GM04504 (cell line): ENCODE data around the gene ERG28.
"Not testable (repeated sequence)": the region's sequence is repeated elsewhere in the genome, so short reads cannot be mapped to it uniquely, and the experiment has no call there.

Experiments used
- DNase-seq: peaks from one replicate; pipeline ENCODE4 v3.0.0-alpha.2; 2012; ENCODE audit warnings: low read depth

The ERG28 gene

GRCh38 chr14:75660630-75661498 is at the start of gene ERG28, which contains the start of gene TTLL5:
ERG28 (minus strand) TSS chr14:75660876; CDS start chr14:75657502, 3,374 bp downstream.
TTLL5 (plus strand) TSS chr14:75661246; CDS start chr14:75663150, 1,904 bp downstream.
- DNase-seq: peak; percentile 97

- DNase-seq: peak; percentile 57
Measured at GRCh38 chr14:75709207-75709812, 48.6 kb upstream of the ERG28 start.

DNA sequence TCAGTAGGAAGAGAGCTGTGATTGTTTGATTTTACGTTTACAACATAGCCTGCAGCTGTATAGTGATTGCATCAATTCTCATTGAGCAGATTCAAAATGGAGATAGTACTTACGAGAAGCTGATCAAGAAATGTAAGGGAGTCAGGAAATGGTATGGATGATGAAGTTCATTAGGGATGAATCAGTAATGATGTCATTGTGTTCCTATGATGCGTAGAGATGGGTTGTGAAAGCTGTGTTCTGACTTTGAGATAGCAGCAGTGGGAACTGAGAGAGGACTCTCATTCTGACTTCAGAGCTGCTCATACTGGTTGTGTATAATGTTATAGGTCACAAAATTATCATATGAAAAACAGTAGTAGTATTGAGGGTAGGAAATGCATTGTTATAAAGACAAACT is 44.3 kb upstream of the ERG28 start:
- DNase-seq: no peak

DNA sequence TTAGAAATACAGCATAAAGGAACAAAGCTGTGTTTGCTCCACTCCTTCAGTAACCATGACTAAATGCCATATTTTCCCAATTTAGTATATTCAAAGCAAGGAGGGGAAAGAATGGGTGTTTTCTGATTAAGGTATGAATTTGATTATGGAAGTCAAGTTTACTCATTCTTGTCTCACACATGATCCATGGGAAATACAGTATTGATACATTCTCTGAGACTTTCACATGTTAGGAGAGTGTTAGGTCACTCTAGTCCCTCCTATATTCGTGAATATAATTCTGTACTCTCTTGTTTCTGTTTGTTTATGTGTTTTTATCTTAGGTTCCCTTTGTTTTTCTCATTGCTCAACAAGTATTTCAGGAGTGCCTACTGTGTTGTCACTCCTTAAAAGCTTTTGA is 42.8 kb upstream of the ERG28 start:
- no peak for DNase-seq

GRCh38 chr14:75702616-75703261 is 42.1 kb upstream of the ERG28 start:
- DNase-seq: no peak

- no peak for DNase-seq
Measured at GRCh38 chr14:75702122-75702521, 41.4 kb upstream of the ERG28 start.

GRCh38 chr14:75700295-75700694 is 39.6 kb upstream of the ERG28 start:
- no peak for DNase-seq

DNA sequence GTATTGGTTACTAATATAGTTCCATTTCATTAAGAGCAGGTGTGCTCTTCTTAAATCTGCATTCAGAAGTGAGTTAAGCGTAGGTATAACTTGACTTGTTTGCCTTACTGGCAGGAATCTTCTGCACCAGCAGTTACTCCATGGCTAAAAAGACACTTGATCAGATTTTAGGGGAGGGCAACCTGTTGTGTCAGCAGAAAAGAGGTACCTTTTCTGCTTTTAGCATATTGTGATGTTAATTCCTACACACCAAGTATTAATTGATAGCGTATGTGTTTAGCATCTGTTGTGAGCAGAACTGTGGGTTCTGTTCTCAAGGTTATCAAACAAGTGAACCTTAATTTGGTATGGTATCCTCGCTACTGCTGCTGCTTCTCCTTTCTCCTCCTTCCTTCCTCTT is 38.7 kb upstream of the ERG28 start:
- DNase-seq: no peak

DNA sequence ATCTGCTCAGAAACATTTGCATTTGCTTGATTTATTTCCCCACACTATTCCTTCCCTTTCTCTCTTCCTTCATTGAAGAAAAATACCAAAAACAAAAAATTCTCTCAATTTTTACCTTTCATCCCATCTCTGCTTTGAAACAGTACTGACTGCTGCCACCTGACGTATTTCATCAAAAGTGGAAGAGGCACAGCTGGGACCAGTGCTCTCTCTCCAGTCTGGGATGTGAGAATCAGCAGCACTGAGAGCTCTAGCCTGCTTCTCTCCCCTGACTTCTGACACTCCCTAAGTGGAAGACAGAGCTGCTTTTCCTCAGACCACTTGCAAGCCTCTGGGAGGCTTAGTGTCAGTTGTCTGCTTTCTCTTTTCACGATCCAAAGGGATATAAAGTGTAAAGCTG is 37.2 kb upstream of the ERG28 start:
- DNase-seq: no peak

DNA sequence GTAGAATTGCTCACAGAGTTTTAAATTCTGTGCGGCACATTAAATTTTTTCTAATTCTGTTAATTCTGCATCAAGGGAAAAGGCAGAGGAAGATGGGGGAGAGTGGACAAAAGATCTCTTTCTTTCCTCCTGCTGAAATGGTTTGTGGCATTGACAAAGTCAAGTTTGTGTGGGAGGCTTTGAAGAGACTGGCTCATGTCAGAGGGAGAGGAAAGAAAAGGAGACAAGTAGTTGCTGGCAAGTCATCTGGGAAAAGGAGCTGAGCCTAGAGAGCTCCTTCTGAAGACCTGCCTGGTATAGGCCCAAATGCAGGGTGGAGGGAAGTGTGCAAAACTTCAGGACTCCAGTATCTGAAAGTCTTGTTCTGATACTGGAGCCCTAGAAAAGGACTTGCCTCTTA is 36.7 kb upstream of the ERG28 start:
- no peak for DNase-seq

- DNase-seq: not testable (repeated sequence)
Measured at GRCh38 chr14:75695025-75695424, 34.3 kb upstream of the ERG28 start.

DNA sequence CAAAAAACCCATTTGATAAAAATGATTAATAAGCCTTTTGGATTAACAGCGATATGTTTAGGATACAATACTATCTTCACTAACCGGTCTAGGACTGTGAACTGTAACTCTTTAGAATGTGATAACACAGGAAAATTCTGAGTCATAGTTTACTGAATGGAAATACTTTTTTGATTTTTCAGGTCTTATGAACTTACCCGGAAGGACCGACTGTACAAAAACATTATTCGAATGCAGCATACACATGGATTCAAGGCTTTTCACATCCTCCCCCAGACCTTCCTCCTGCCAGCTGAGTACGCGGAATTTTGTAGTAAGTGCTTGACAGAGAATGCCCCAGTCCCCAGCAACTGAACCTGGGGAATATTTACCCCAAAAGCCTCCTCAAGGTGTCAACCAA is 29.3 kb upstream of the ERG28 start:
- DNase-seq: no peak

DNA sequence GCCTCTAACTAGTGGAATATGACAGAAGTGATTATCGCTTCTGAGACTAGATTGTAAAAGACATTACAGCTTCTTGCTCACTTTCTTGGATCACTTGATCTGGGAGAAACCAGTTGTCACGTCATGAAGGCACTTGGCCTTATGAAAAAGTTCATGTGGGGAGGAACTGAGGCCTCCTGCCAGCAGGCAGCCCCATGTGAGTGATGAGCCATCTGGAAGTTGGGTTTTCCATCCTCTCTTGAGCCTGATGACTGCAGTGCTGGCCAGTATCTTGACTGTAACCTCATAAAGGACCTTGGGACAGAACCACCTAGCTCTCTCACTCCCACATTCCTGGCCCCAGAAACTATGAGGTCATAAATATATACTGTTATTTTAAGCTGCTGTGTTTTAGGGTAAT is 28.3 kb upstream of the ERG28 start:
- peak; percentile 73 for DNase-seq

- no peak for DNase-seq
Measured at GRCh38 chr14:75685910-75686309, 25.2 kb upstream of the ERG28 start.

GRCh38 chr14:75675265-75675960 is 14.7 kb upstream of the ERG28 start:
- DNase-seq: no peak

DNA sequence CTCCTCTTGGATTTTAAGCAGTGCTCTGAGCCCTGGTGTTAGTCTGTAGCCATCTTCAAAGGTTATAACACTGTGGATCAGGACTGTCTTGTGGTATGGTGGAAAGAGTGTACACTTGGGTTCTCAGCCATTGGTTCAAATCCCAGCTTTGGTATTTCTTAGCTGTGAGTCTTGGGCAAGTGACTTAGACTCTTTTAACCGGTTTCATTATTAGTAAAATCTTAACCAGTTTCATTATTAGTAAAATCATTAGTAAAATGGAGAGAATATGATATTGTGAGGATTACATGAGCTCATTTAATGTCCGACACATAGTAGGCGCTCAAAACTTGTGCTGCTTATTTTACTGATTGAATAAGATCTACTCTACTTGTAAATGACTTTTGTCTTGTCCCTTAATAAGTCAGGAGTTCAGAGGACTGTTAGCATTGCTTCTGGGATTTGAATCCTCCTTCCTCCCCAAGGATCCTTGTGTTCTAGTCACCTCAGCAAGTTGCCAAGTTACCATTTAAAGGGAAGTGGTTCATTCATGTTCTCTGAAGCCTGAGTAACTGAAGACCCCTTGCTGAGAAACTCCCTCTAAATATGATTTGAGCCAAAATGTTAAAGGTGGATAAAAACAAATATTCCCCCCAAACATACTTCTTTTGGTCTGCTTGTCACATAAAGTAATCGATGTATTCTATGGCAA is 12.8 kb upstream of the ERG28 start:
- DNase-seq: no peak

DNA sequence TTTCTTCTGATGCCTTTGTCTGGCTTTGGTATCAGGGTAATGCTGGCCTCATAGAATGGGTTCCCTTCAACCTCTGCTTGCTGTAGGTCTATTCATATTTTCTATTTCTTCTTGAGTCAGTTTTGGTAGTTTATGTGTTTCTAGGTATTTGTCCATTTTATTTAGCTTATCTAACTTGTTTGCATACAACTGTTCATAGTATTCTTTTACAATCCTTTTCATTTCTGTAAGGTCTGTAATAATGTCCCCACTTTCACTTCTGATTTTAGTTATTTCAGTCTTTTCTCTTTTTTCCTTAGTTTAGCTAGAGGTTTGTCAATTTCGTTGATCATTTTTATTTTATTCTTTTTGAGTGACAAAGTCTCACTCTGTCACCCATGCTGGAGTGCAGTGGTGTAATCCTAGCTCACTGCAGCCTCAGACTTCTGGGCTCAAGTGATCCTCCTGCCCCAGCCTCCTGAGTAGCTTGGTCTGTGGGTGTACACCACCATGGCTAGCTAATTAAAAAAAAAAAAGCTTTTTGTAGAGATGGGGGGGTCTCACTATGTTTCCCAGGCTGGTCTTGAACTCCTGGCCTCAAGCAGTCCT is 12.0 kb upstream of the ERG28 start:
- no peak for DNase-seq

GRCh38 chr14:75667099-75667765 is 6.6 kb upstream of the ERG28 start:
- no peak for DNase-seq

GRCh38 chr14:75662966-75663365 is 2.3 kb upstream of the ERG28 start:
- no peak for DNase-seq

DNA sequence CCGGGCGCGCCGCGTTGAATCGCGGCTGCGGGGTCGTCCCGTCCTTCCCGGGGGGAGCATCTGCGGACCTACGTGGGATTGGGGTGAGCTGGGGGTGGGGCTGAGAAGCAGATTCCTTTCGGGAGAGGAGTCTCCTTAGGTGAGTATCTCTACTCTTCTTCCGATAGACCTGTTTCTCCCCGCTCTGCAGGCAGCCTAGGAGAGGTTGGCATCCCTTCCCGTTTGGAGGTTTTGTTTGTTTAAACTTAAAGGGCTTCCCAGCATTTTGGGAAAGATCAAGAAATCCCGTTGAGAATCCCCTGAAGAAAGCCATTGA is 781 bp upstream of the ERG28 start:
- DNase-seq: no peak

- no peak for DNase-seq
Measured at GRCh38 chr14:75660238-75660629, 442 bp downstream of the ERG28 start.
